GM12891 (cell line): ENCODE data around the gene NASP.

ENCODE experiments used
- PAX5 ChIP-seq: IDR thresholded peaks from 2 replicates; pipeline ENCODE4 v1.6.1; 2011; ENCODE audit warnings: low read length, moderate library complexity, mild to moderate bottlenecking; ENCODE audit not compliant: insufficient read depth, severe bottlenecking
- POLR2A ChIP-seq: IDR thresholded peaks from 2 replicates; pipeline ENCODE4 v1.6.1; 2011; ENCODE audit warnings: low read depth, low read length, control low read depth
- POLR2AphosphoS5 ChIP-seq: IDR thresholded peaks from 2 replicates; pipeline ENCODE4 v1.6.1; 2011; ENCODE audit warnings: low read depth, low read length, control low read depth
- POU2F2 ChIP-seq: IDR thresholded peaks from 2 replicates; pipeline ENCODE4 v1.6.1; 2011; ENCODE audit warnings: low read depth, mild to moderate bottlenecking, control low read depth, low read length, moderate library complexity
- SPI1 ChIP-seq: IDR thresholded peaks from 2 replicates; pipeline ENCODE4 v1.6.1; 2011; ENCODE audit warnings: low read depth, low read length, control low read depth
- TAF1 ChIP-seq: IDR thresholded peaks from 2 replicates; pipeline ENCODE4 v1.6.1; 2011; ENCODE audit warnings: low read depth, low read length, control low read depth

DNA sequence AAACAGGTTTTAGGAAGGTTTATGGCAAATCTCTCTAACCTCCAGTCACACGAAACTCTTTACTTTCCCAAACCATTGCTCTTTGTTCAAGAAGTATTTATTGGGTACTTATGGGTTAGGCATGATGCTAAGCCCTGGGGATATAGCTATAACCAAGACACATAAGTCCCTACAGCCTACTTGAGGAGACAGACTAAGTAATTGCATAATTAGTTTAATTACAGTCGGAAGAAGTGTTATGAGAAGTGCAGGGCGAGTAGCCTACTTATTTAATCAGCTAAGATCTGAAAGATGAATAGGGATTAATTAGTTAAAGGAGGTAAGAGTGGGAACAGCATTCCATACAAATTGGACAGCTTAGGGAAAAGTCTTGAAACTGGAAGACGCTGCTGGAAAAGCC, 13.2 kb upstream of the NASP start:
- TF ChIP-seq POLR2A (no peak), TAF1 (no peak), SPI1 (no peak), POLR2AphosphoS5 (no peak), POU2F2 (no peak), PAX5 (no peak)
